Measurements from ENCODE around the gene EIF1.

- TF ChIP-seq ESRRA (IDR thresholded peaks at IDR 0.05; ENCODE audit: borderline replicate concordance, low read length) (no peak), BCL3 (IDR thresholded peaks at IDR 0.05) (no peak), KDM1A (IDR thresholded peaks at IDR 0.05; ENCODE audit: low read depth) (no peak), POLR2A (IDR thresholded peaks at IDR 0.05; ENCODE audit: low read length) (no peak), JUNB (IDR thresholded peaks at IDR 0.05) (no peak), SMC3 (IDR thresholded peaks at IDR 0.05) (no peak), EP300 (IDR thresholded peaks at IDR 0.05) (no peak), ZNF302 (CRISPR knock-in tag; IDR thresholded peaks at IDR 0.05) (no peak), CHD2 (IDR thresholded peaks at IDR 0.05; ENCODE audit: low read length, partially characterized antibody) (no peak), CEBPB (IDR thresholded peaks at IDR 0.05) (no peak)
- TF ChIP-seq, protein P1, sequence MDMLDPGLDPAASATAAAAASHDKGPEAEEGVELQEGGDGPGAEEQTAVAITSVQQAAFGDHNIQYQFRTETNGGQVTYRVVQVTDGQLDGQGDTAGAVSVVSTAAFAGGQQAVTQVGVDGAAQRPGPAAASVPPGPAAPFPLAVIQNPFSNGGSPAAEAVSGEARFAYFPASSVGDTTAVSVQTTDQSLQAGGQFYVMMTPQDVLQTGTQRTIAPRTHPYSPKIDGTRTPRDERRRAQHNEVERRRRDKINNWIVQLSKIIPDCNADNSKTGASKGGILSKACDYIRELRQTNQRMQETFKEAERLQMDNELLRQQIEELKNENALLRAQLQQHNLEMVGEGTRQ (IDR thresholded peaks at IDR 0.05), result no peak
- TF ChIP-seq, protein P2, sequence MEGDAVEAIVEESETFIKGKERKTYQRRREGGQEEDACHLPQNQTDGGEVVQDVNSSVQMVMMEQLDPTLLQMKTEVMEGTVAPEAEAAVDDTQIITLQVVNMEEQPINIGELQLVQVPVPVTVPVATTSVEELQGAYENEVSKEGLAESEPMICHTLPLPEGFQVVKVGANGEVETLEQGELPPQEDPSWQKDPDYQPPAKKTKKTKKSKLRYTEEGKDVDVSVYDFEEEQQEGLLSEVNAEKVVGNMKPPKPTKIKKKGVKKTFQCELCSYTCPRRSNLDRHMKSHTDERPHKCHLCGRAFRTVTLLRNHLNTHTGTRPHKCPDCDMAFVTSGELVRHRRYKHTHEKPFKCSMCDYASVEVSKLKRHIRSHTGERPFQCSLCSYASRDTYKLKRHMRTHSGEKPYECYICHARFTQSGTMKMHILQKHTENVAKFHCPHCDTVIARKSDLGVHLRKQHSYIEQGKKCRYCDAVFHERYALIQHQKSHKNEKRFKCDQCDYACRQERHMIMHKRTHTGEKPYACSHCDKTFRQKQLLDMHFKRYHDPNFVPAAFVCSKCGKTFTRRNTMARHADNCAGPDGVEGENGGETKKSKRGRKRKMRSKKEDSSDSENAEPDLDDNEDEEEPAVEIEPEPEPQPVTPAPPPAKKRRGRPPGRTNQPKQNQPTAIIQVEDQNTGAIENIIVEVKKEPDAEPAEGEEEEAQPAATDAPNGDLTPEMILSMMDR (IDR thresholded peaks at IDR 0.05), result no peak
Observed at GRCh38 chr17:41722231-41722630, 33.5 kb downstream of the EIF1 start.
